ENCODE measurements around the gene SPAG9.

GRCh38 chr17:50939542-50939794, 181.2 kb downstream of the SPAG9 start:
- TF ChIP-seq EZH2 (IDR thresholded peaks at IDR 0.05; ENCODE audit: borderline replicate concordance) (no peak), CTCF (IDR thresholded peaks at IDR 0.05; ENCODE audit: poor library complexity) (no peak), EZH2phosphoT487 (IDR thresholded peaks at IDR 0.05; ENCODE audit: low read depth, severe bottlenecking, unreplicated experiment) (no peak)

All from hepatocyte (in vitro differentiated cells).